ENCODE measurements around the gene IGF2R.

The IGF2R gene

GRCh38 chr6:159943101-159943632 lies 25.7 kb upstream of the IGF2R start:
- no peak for TF ChIP-seq CTCF (conservative IDR thresholded peaks at IDR 0.05; ENCODE audit: low read depth, low read length)
- peak; percentile 84 for DNase-seq (ENCODE audit: low read depth)
- H3K4me3 ChIP-seq (ENCODE audit: low read depth, low read length) = no peak overlapping the region

- DNase-seq (ENCODE audit: low read depth) = no peak
- H3K4me3 ChIP-seq (ENCODE audit: low read depth, low read length) = no peak overlapping the region
- no peak for TF ChIP-seq CTCF (conservative IDR thresholded peaks at IDR 0.05; ENCODE audit: low read depth, low read length)
Measured at GRCh38 chr6:159943968-159944598, 24.8 kb upstream of the IGF2R start.

- TF ChIP-seq CTCF (conservative IDR thresholded peaks at IDR 0.05; ENCODE audit: low read depth, low read length) = no peak
- no peak for DNase-seq (ENCODE audit: low read depth)
Measured at GRCh38 chr6:159945801-159946392, 23.0 kb upstream of the IGF2R start.

GRCh38 chr6:159946912-159947311 lies 22.0 kb upstream of the IGF2R start:
- no peak for TF ChIP-seq CTCF (conservative IDR thresholded peaks at IDR 0.05; ENCODE audit: low read depth, low read length)
- H3K4me3 ChIP-seq (ENCODE audit: low read depth, low read length) = no peak overlapping the region

More at GRCh38 chr6:159945801-159946392, 23.0 kb upstream of the IGF2R start:
- no peak overlapping the region for H3K4me3 ChIP-seq (ENCODE audit: low read depth, low read length)

GRCh38 chr6:159948199-159948598 lies 20.7 kb upstream of the IGF2R start:
- TF ChIP-seq CTCF (conservative IDR thresholded peaks at IDR 0.05; ENCODE audit: low read depth, low read length) = no peak
- no peak for DNase-seq (ENCODE audit: low read depth)
- no peak overlapping the region for H3K4me3 ChIP-seq (ENCODE audit: low read depth, low read length)

More at GRCh38 chr6:159946912-159947311, 22.0 kb upstream of the IGF2R start:
- DNase-seq (ENCODE audit: low read depth) = no peak

GRCh38 chr6:159951772-159952171 lies 17.1 kb upstream of the IGF2R start:
- no peak for TF ChIP-seq CTCF (conservative IDR thresholded peaks at IDR 0.05; ENCODE audit: low read depth, low read length)
- H3K4me3 ChIP-seq (ENCODE audit: low read depth, low read length) = no peak overlapping the region
- DNase-seq (ENCODE audit: low read depth) = no peak

All from choroid plexus epithelial cell (primary cell).